CD8-positive, alpha-beta memory T cell (primary cell): ENCODE measurements around the gene SURF1. TPM values are rescaled to one million over a fixed set of nuclear protein-coding genes. Genes with fewer than 3 reads are reported as not detected.

ENCODE experiments used
- CTCF ChIA-PET: fragments of 350-600 bp; sonication (Branson Sonifier 250); formaldehyde crosslinking; loops from one replicate; lab custom pipeline; 2021; ENCODE audit warnings: antibody characterized with exemption; lab: Charles Lee
- POLR2A ChIA-PET: fragments of 350-600 bp; sonication (Branson Sonifier 250); formaldehyde crosslinking; loops from one replicate; lab custom pipeline; 2021; ENCODE audit warnings: antibody characterized with exemption; lab: Charles Lee
- DNase-seq, 5 donors: peaks; one replicate each; pipeline versions ENCODE4 v3.0.0 to v3.0.0-alpha.2; 2020 to 2022; ENCODE audit warnings: mixed read lengths in 1 of 5
- H3K27ac ChIP-seq: one replicate; pipeline ENCODE4 v1.7.0; 2013; ENCODE audit warnings: low read depth, mild to moderate bottlenecking, low read length, moderate library complexity
- H3K27me3 ChIP-seq: 2 replicates; pipeline ENCODE4 v1.7.0; 2013; ENCODE audit warnings: low read length, mild to moderate bottlenecking; ENCODE audit not compliant: insufficient read depth, poor library complexity, severe bottlenecking
- H3K36me3 ChIP-seq: 2 replicates; pipeline ENCODE4 v1.7.0; 2013; ENCODE audit warnings: mild to moderate bottlenecking, low read length, moderate library complexity; ENCODE audit not compliant: insufficient read depth
- H3K4me1 ChIP-seq: 2 replicates; pipeline ENCODE4 v1.7.0; 2013; ENCODE audit warnings: mild to moderate bottlenecking, low read length, moderate library complexity; ENCODE audit not compliant: insufficient read depth
- H3K4me3 ChIP-seq: 2 replicates; pipeline ENCODE4 v1.7.0; 2013; ENCODE audit warnings: mild to moderate bottlenecking, low read length
- H3K9me3 ChIP-seq: 2 replicates; pipeline ENCODE4 v1.7.0; 2013; ENCODE audit warnings: mild to moderate bottlenecking, low read length
- H3K27ac Mint-ChIP-seq, 8 donors: one replicate each; pipeline ENCODE4 v1.8.0; 2020 to 2021; ENCODE audit warnings: mixed read lengths in 8 of 8, mild to moderate bottlenecking in 6 of 8, inconsistent platforms in 3 of 8, moderate library complexity in 3 of 8
- H3K27me3 Mint-ChIP-seq, 2 donors: one replicate each; pipeline ENCODE4 v1.8.0; 2020 to 2021; ENCODE audit warnings: mixed read lengths in 2 of 2, mild to moderate bottlenecking in 1 of 2, moderate library complexity in 1 of 2
- H3K36me3 Mint-ChIP-seq, 3 donors: one replicate each; pipeline ENCODE4 v1.8.0; 2020 to 2021; ENCODE audit warnings: mixed read lengths in 3 of 3, inconsistent platforms in 1 of 3, mild to moderate bottlenecking in 1 of 3
- H3K4me1 Mint-ChIP-seq, 3 donors: one replicate each; pipeline ENCODE4 v1.8.0; 2020 to 2021; ENCODE audit warnings: mixed read lengths in 3 of 3, inconsistent platforms in 1 of 3, mild to moderate bottlenecking in 1 of 3
- H3K4me3 Mint-ChIP-seq, 7 donors: one replicate each; pipeline ENCODE4 v1.8.0; 2020 to 2021; ENCODE audit warnings: mixed read lengths in 7 of 7, mild to moderate bottlenecking in 6 of 7, moderate library complexity in 4 of 7, inconsistent platforms in 2 of 7
- H3K9me3 Mint-ChIP-seq, 5 donors: one replicate each; pipeline ENCODE4 v1.8.0; 2020 to 2022; ENCODE audit warnings: mixed read lengths in 5 of 5, mild to moderate bottlenecking in 3 of 5, moderate library complexity in 2 of 5, inconsistent platforms in 1 of 5
- polyA plus RNA-seq: library from polyadenylated mRNA; unstranded; fragments of 300-500 nt; fragmentation: Illumina TruSeq; gene quantifications from one replicate; pipeline ENCODE4 v1.2.3, GENCODE V29; 2021
- total RNA-seq, 2 experiments: library from RNA; stranded (reverse); gene quantifications; one replicate each; pipeline ENCODE4 v1.2.3, GENCODE V29; 2021

Gene SURF1, protein sequence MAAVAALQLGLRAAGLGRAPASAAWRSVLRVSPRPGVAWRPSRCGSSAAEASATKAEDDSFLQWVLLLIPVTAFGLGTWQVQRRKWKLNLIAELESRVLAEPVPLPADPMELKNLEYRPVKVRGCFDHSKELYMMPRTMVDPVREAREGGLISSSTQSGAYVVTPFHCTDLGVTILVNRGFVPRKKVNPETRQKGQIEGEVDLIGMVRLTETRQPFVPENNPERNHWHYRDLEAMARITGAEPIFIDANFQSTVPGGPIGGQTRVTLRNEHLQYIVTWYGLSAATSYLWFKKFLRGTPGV
- total RNA-seq (10 to 100 TPM; 35.9 to 37.8 TPM), polyA plus RNA-seq (110 TPM)

DNA sequence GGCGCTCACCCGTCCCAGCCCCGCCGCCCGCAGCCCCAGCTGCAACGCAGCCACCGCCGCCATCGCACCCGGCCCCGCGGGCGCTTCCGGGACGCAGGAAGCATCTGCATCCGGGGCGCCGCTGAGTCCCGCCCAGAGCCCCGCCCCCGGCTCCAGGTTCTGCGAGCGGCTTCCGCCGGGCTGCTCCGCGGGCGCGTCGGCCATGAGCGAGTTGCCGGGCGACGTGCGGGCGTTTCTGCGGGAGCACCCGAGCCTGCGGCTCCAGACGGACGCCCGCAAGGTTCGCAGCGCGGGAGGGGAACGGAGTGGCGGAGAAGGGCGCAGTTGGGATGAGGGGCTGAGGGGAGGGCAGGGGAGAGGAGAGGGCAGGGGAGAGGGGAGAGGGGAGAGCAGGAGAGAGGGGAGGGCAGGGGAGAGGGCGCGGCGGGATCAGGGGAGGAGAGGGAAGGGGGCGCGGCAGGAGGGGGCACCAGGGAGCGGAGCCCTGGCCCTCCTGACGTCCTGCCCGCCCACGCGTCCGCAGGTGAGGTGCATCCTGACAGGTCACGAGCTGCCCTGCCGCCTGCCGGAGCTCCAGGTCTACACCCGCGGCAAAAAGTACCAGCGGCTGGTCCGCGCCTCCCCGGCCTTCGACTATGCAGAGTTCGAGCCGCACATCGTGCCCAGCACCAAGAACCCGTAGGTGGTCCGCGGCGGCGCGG is at the start of gene SURF1, which contains the start of gene SURF2:
SURF1 (minus strand) TSS at position 97 of the 701 bp plus-strand sequence; CDS start at position 63, 34 bp downstream.
SURF2 (plus strand) TSS at position 160 of the 701 bp plus-strand sequence; CDS start at position 203, 43 bp downstream.
- peaks cover 39% of the 10 kb centered on the region for H3K36me3 ChIP-seq
- peaks cover 35% of the 10 kb centered on the region for H3K4me1 ChIP-seq

DNA sequence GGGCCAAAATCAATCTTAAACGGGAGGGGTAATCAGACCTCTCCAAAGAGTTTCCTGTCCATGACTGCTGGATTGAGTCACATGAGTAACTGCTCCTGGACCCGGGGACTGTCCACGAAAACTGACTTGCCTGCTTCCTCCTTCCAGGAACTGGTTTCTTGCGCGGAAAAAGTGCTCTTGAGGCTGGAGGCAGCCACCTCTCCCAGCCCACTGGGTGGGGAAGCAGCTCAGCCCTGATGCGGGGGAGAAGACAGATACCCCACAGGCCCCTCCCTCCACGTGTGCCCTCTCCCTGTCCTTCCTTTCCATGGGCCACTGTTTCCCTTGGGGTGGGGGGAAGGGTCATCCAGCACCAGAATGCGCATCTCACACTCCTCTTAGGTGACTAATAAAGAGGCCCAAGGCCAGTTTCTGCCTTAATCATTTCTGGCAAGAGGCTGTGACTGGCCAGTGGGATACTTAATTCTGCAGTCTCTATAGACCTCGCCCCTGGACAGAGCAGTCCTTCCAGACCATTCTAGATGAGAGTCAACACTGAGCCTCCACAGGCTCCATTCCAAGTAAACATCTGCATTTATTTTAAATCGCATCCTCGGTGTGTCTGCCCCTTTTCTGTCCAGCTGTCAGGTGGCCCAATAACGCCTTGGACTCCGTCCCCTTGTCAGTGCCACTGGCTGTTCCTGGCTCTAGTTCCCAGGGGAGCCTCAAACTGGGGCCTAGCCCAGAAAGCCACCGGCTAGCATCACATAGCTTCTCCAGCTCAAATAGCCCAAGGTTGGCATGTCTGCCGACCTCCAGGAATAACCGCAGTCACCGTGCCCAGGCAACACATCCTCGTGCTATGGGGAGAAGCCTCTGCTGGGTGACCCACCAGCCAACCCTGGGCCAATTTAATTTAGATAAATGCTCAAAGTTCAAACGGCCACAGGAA is 49.5 kb upstream of the SURF1 start:
- Histone ChIP-seq H3K27ac (no peak overlapping the region), H3K9me3 (no peaks in the 10 kb centered on the region), H3K4me1 (no peaks in the 10 kb centered on the region), H3K27me3 (no peaks in the 10 kb centered on the region), H3K4me3 (no peak overlapping the region), H3K36me3 (peaks cover 32% of the 10 kb centered on the region)
- CTCF ChIA-PET, result interaction anchor here (1.1 to 2.7 kb wide), 4 partner anchors 45 to 80 kb away, joined by 3 to 17 read pairs (median 3); no protein-coding TSS in a partner anchor
- H3K9me3 Mint-ChIP-seq, result no peaks in the 10 kb centered on the region
- no peak overlapping the region for H3K4me3 Mint-ChIP-seq
- H3K36me3 Mint-ChIP-seq, result peaks cover 6 to 62% (median 10%) of the 10 kb centered on the region in 3 donors
- POLR2A ChIA-PET, result no interaction called here
- H3K27me3 Mint-ChIP-seq, result no peaks in the 10 kb centered on the region
- peak overlapping the region in 2 of 8 donors; percentile 22 to 36 for H3K27ac Mint-ChIP-seq
- DNase-seq, result no peak
- peaks cover 6 to 8% (median 7%) of the 10 kb centered on the region in 3 donors for H3K4me1 Mint-ChIP-seq

More for the DNA sequence above, at the start of gene SURF1, which contains the start of gene SURF2:
- peaks cover 0 to 3% of the 10 kb centered on the region in 2 donors for H3K27me3 Mint-ChIP-seq
- H3K4me1 Mint-ChIP-seq, result peaks cover 25 to 46% (median 32%) of the 10 kb centered on the region in 3 donors
- H3K9me3 Mint-ChIP-seq, result no peaks in the 10 kb centered on the region
- Histone ChIP-seq H3K9me3 (no peaks in the 10 kb centered on the region), H3K27ac (peak within 1 kb of the TSS; percentile 78), H3K27me3 (no peaks in the 10 kb centered on the region), H3K4me3 (peak within 1 kb of the TSS; percentile 84)
- peak; percentile 83 to 92 (median 87) for DNase-seq
- peaks cover 6 to 68% (median 8%) of the 10 kb centered on the region in 3 donors for H3K36me3 Mint-ChIP-seq
- ChIA-PET CTCF (interaction anchor here (1.0 to 8.2 kb wide), 9 partner anchors 9 to 170 kb away, joined by 3 to 84 read pairs (median 5); partner anchors contain the start of genes MED22 and RPL7A), POLR2A (interaction anchor here (0.8 to 5.9 kb wide), 6 partner anchors 9 to 21 kb away, joined by 3 to 58 read pairs (median 8); partner anchors contain the start of genes MED22, RPL7A and SURF6)
- peak within 1 kb of the TSS; percentile 83 to 94 (median 87) for H3K4me3 Mint-ChIP-seq
- H3K27ac Mint-ChIP-seq, result peak within 1 kb of the TSS; percentile 82 to 98 (median 92)

DNA sequence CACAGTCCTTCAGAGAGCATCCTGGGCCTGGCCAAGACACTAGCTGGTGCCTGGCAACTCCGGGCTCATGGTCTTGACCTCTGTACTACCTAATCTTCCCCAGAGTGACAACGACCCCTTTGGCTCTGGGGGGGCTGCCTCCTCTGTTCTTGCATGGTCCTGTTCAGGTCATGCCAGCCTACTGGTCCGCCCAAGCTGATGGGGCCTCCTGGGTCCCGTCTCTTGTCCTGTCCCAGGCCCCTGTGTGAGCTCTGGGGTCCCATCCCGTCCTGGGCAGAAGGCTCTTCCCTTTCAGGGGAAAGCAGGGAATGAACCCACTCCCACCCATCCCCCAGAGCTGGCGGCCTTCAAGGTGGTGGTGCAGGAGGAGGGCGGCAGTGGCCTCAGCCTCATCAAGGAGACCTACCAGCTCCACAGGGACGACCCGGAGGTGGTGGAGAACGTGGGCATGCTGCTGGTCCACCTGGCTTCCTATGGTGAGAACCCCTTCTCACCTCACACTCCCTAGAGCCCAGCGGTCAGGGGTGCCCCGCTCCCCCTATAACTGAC is 48.2 kb upstream of the SURF1 start:
- ChIA-PET POLR2A (no interaction called here), CTCF (interaction anchor here (0.9 to 2.7 kb wide), 9 partner anchors 13 to 219 kb away, joined by 3 to 17 read pairs (median 3); partner anchors contain the start of genes MED22 and RPL7A)
- H3K4me1 Mint-ChIP-seq, result peaks cover 6 to 8% (median 7%) of the 10 kb centered on the region in 3 donors
- no peaks in the 10 kb centered on the region for H3K9me3 Mint-ChIP-seq
- DNase-seq, result no peak
- H3K4me3 Mint-ChIP-seq, result no peak overlapping the region
- H3K27ac Mint-ChIP-seq, result peak overlapping the region in 1 of 8 donors; percentile 14
- no peaks in the 10 kb centered on the region for H3K27me3 Mint-ChIP-seq
- Histone ChIP-seq H3K9me3 (no peaks in the 10 kb centered on the region), H3K27ac (no peak overlapping the region), H3K27me3 (no peaks in the 10 kb centered on the region), H3K4me3 (no peak overlapping the region), H3K36me3 (peaks cover 19% of the 10 kb centered on the region), H3K4me1 (no peaks in the 10 kb centered on the region)
- H3K36me3 Mint-ChIP-seq, result peaks cover 6 to 50% (median 8%) of the 10 kb centered on the region in 3 donors

DNA sequence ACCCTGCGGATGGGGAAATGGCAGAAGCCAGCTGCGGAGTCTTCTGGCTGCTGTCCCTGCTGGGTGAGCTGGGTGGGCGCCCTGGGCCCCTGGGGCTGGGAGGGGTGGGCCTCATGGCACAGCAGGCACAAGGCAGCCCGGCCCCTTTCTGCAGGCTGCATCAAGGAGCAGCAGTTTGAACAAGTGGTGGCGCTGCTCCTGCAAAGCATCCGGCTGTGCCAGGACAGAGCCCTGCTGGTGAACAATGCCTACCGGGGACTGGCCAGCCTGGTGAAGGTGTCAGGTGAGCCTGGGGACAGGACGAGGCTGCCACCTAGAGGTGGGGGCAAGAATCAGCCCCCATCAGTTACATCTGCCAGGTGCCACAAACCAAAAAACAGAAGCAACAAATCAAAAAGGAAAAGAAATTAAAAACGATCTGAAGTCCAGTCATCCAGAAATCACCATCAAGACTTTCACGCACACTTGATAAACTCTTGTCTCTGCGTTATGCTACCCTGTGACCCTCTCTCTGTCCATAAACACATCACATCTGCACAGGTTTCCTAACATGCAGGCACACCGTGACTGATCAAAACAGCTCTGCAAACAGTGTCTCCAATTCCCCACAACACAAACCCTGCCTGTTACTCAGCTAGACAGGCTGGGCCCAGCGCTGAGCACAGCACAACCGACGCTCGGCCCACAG is 47.6 kb upstream of the SURF1 start:
- Histone ChIP-seq H3K4me1 (no peaks in the 10 kb centered on the region), H3K27ac (no peak overlapping the region), H3K4me3 (no peak overlapping the region), H3K9me3 (no peaks in the 10 kb centered on the region), H3K36me3 (peaks cover 15% of the 10 kb centered on the region), H3K27me3 (no peaks in the 10 kb centered on the region)
- H3K9me3 Mint-ChIP-seq, result no peaks in the 10 kb centered on the region
- H3K27ac Mint-ChIP-seq, result peak overlapping the region in 2 of 8 donors; percentile 1 to 14
- peak; percentile 37 to 74 (median 48) for DNase-seq
- peaks cover 6 to 44% (median 8%) of the 10 kb centered on the region in 3 donors for H3K36me3 Mint-ChIP-seq
- no peak overlapping the region for H3K4me3 Mint-ChIP-seq
- ChIA-PET CTCF (interaction anchor here (0.9 to 2.7 kb wide), 9 partner anchors 13 to 218 kb away, joined by 3 to 17 read pairs (median 3); partner anchors contain the start of genes MED22 and RPL7A), POLR2A (no interaction called here)
- peaks cover 6 to 8% (median 7%) of the 10 kb centered on the region in 3 donors for H3K4me1 Mint-ChIP-seq
- H3K27me3 Mint-ChIP-seq, result no peaks in the 10 kb centered on the region

DNA sequence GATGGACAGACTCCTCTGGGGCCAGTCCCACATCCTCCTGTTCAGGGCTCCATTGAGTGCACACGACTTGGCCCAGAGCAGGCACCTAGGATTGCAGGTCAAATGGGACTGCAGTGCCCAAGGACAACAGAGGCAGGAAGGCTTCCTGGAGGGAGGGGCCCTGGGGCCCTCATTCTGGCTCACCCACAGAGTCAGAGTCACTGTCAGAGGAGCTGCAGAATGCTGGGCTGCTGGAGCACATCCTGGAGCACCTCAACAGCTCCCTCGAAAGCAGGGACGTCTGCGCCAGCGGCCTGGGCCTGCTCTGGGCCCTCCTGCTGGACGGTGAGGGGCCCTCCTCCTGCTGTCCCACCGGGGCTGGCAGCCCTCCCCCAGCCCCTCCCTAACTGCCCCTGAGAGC is 46.4 kb upstream of the SURF1 start:
- Mint-ChIP-seq H3K4me3 (no peak overlapping the region), H3K27me3 (no peaks in the 10 kb centered on the region), H3K36me3 (peaks cover 6 to 36% (median 8%) of the 10 kb centered on the region in 3 donors), H3K4me1 (peaks cover 6 to 8% (median 7%) of the 10 kb centered on the region in 3 donors), H3K27ac (no peak overlapping the region), H3K9me3 (no peaks in the 10 kb centered on the region)
- Histone ChIP-seq H3K36me3 (peaks cover 11% of the 10 kb centered on the region), H3K4me1 (no peaks in the 10 kb centered on the region), H3K27me3 (no peaks in the 10 kb centered on the region), H3K9me3 (no peaks in the 10 kb centered on the region), H3K4me3 (no peak overlapping the region), H3K27ac (no peak overlapping the region)
- ChIA-PET POLR2A (interaction anchor here (0.6 kb wide), 1 partner anchor 84 kb away, joined by 5 read pairs; no protein-coding TSS in a partner anchor), CTCF (interaction anchor here (1.1 to 1.3 kb wide), 4 partner anchors 14 to 216 kb away, joined by 3 to 5 read pairs (median 3); no protein-coding TSS in a partner anchor)
- no peak for DNase-seq

DNA sequence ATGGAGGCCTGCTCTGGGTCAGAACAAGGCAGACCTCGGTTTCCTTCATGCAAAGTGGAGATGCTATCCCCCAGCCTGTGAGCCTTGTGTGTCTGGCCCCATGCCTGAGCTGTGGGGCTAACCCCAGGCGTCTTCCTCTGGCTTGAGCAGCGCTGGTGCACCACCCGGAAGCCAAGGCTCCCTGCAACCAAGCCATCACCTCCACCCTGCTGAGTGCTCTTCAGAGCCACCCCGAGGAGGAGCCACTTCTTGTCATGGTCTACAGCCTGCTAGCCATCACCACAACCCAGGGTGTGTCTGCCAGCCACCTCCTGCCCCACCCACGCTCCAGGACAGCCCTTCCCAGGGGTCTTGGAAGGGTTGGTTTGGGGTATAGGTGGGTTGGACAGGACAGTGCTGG is 45.3 kb upstream of the SURF1 start:
- Histone ChIP-seq H3K27me3 (no peaks in the 10 kb centered on the region), H3K36me3 (peaks cover 6% of the 10 kb centered on the region), H3K4me1 (no peaks in the 10 kb centered on the region), H3K4me3 (no peak overlapping the region), H3K9me3 (no peaks in the 10 kb centered on the region), H3K27ac (no peak overlapping the region)
- Mint-ChIP-seq H3K4me1 (peaks cover 0 to 2% (median 1%) of the 10 kb centered on the region in 3 donors), H3K27ac (no peak overlapping the region), H3K4me3 (no peak overlapping the region), H3K9me3 (no peaks in the 10 kb centered on the region), H3K36me3 (peaks cover under 1 to 26% (median 3%) of the 10 kb centered on the region in 3 donors), H3K27me3 (no peaks in the 10 kb centered on the region)
- CTCF ChIA-PET, result no interaction called here
- DNase-seq, result no peak
- POLR2A ChIA-PET, result no interaction called here
